NAMALWA (cell line): ENCODE data around the gene STEAP2.
"Not testable (repeated sequence)": the region's sequence is repeated elsewhere in the genome, so short reads cannot be mapped to it uniquely, and the experiment has no call there.

Experiments used
- DNase-seq: peaks from one replicate; pipeline ENCODE4 v3.0.0-alpha.2; 2015; ENCODE audit warnings: low spot score

STEAP2 gene

DNA sequence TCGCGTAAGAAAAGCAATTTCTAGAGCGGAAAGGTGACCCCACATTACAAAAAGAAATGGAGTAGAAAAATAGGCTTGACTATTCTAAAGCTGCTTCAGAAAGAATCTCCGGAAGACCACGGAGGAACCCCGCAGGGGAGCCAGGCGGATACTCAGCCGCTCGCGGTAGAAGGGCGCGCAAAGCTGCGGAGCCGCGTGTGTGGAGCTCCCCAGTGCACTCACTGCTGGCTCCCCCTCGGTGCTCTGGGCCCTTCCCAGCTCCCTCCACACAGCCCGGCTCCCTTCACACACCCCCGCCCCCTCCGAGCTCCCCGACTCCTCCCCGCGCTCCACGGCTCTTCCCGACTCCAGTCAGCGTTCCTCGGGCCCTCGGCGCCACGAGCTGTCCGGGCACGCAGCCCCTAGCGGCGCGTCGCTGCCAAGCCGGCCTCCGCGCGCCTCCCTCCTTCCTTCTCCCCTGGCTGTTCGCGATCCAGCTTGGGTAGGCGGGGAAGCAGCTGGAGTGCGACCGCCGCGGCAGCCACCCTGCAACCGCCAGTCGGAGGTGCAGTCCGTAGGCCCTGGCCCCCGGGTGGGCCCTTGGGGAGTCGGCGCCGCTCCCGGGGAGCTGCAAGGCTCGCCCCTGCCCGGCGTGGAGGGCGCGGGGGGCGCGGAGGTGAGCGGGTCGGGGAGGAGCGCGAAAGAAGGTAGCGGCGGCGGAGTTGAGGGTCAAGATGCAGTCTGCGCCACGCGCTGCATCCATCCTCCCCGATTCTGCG is at the start of gene STEAP2:
TSS of gene STEAP2 (plus strand) at position 350 of the 758 bp plus-strand sequence. CDS start 13,343 bp downstream, outside the sequence.
- DNase-seq, result no peak

DNA sequence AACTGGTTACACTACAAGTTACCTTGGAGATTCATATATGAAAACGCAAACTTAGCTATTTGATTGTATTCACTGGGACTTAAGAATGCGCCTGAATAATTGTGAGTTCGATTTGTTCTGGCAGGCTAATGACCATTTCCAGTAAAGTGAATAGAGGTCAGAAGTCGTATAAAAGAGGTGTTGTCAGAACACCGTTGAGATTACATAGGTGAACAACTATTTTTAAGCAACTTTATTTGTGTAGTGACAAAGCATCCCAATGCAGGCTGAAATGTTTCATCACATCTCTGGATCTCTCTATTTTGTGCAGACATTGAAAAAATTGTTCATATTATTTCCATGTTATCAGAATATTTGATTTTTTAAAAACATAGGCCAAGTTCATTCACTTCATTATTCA is 48.0 kb upstream of the STEAP2 start:
- DNase-seq, result no peak

DNA sequence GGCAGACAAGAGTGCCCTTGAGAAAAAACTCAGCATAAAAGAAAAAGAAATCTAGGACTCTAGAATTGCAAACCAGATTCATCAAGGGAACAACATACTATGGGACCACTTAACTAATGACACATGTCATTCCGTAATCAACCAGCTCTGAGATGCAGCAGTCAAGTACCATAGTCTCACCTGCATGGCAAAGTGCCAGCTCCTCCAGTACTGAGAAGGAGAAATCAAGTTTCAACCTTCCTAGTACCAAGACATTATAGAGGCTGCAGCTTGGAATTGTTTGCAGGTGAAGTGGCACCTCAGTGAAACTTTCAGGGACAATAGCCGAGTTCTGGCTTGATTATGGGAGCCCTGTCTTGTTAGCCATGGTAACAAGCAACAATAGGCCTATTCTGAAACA is 45.8 kb upstream of the STEAP2 start:
- DNase-seq, result no peak

DNA sequence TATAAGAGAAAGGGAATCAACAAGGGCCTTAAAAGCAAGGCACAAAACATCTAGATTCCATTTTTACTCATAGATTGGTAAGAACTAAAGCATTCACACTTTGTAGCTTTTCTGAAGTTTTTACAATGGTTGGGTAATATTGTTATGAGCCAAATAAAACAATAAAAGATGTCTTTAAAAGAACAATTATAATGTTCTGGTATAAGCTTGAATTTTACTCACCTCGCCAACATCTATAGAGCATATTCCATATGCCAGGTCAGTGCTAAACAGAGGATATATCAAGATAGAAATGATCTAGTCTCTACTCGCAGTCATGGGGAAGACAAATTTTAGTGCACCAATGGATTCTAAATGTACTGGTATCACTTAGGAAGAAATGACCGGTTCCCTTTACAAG is 45.4 kb upstream of the STEAP2 start:
- no peak for DNase-seq

GRCh38 chr7:90167361-90167760 is 44.2 kb upstream of the STEAP2 start:
- no peak for DNase-seq

- DNase-seq, result no peak
Observed at GRCh38 chr7:90169891-90170290, 41.6 kb upstream of the STEAP2 start.

- no peak for DNase-seq
Observed at GRCh38 chr7:90172121-90172520, 39.4 kb upstream of the STEAP2 start.

DNA sequence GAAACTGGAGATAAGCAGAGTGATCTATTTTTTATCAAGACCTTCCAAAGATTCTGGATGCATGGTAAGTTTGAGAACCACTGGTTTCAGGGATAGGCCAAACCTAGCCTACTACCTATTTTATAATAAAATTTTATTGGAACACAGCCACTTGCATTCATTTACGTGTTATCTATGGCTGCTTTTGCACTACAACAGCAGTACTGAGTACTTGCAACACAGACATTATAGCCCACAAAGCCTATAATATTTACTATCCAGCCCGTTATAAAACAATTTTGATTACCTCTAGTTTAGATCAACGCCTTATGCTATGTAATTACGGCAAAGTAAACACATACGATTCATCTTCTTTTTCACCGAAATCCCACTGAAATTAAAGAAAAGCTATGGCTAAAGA is 38.9 kb upstream of the STEAP2 start:
- DNase-seq, result no peak

- no peak for DNase-seq
Observed at GRCh38 chr7:90173127-90173844, 38.3 kb upstream of the STEAP2 start.

GRCh38 chr7:90175667-90176066 is 35.9 kb upstream of the STEAP2 start:
- DNase-seq, result no peak

DNA sequence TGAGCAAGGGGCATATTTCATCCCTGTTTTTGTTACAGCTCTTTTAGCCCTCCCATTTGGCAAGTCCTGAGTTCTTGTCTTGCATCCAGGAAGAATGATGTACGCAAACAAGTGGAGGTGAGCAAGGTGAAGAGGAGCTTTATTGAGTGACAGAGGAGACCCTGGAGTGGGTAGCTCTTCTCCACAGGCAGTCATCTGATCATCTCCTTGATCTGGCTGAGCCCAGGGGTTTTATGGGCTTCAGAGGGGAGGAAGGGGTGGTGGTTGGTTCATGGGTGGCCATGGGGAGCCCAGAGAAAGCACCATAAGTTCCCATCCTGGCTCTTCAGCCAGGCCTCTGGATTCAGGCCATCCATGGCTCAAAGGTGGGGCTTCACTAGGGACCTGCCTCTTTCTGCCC is 35.3 kb upstream of the STEAP2 start:
- DNase-seq, result no peak

- DNase-seq, result no peak
Observed at GRCh38 chr7:90178166-90178565, 33.4 kb upstream of the STEAP2 start.

GRCh38 chr7:90178679-90179278 is 32.8 kb upstream of the STEAP2 start:
- peak; percentile 14 for DNase-seq

DNA sequence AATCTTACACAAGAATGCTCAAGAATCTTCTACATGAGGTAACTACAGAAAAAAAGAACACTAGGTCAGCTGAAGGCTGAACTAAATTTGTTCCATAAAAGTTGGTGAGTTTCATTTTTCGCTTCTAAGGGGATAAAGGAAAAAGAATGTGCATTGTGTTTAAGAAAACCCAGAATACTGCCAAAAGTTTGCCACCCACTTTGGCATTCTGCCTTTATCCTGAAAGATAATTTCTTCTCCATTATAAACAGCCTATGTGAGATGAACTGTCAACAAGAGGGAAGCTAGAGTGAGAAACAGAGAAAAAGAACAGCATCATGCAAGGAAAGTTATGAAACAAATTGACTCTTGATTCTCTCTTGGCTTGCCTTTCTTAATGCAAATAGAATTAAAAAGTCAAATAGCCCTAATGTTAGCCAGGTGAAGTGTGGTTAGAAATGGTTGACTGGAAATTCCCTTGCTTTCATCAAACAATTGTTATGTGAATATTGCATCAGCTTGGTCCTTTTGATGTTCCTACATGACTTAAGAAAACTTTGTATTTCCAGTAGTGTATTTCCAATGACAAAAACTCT is 31.4 kb upstream of the STEAP2 start:
- DNase-seq, result no peak

DNA sequence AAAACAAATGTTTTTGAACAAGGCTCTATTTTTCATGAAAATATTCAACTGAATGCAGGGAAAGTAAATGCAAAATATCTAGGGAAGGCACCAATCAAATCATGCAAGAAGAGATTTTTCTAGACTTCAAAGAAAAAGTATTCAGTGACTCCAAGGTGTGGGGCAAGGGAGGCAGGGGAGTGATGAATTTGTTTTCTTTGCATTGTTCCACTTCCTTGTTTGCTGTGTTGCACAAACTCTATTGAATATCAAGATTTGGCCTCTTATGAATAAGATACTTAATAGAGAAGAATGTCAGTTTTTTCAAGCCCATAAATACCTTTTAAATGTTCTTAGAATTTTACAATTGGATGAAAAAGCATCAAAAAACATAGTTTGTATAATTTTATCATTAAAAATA is 30.9 kb upstream of the STEAP2 start:
- DNase-seq, result no peak

DNA sequence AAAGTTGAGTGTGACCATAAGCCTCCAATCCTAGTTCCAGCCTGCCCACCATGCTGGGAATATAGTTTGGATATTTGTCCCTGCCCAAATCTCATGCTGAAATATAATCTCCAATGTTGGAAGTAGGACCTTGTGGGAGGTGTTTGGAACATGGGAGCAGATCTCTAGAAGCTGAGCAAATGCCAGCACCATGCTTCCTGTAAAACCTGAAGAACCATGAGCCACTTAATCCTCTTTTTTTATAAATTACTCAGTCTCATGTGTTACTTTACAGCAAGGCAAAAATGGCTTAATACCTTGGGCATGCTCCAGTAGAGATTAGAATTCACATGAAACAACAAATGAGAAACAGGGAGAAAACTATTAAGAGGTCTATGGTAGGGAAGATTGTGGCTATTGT is 30.1 kb upstream of the STEAP2 start:
- no peak for DNase-seq

GRCh38 chr7:90186290-90186689 is 25.2 kb upstream of the STEAP2 start:
- DNase-seq, result not testable (repeated sequence)

DNA sequence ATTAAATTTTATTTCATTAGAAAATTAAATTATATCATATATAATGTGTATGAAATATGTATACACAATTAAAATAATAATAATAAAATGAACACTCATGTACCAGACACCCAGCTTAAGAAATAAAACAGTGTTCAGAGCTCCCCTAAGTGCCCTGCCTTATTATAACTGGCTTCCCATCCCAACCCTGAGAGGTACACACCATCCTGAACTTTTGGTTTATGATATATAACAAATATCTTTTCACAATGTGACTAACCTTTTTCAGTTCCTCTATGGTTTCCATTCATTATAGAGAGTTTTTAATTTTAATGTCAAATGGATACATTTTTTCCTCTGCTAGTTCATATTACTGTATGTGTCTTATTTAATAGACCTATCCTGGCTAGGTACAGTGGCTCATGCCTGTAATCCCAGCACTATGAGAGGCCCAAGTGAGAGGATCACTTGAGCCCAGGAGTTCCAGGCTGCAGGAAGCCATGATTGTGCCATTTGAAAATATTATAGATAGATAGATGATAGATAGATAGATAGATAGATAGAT is 24.0 kb upstream of the STEAP2 start:
- DNase-seq, result no peak

DNA sequence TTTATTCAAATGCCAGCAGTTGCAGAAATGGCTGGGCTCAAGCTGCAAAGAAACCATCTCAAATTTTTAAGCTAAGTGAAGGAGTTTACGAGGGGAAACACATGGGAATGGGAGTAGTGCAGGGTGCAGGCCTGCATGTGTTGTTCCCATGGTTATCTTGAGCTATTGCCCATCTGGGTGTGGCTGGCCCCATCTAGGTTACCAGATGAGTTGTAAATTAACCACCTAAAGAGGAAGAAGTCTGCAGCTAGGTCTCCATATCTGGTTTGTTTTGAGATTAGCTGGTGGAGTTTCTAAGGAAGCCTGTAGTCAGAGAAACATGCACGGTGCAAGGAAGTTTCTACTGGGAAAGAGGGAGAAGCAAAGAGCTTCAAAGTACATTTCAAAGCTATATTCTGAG is 23.3 kb upstream of the STEAP2 start:
- no peak for DNase-seq

- DNase-seq, result no peak
Observed at GRCh38 chr7:90190995-90191394, 20.5 kb upstream of the STEAP2 start.

DNA sequence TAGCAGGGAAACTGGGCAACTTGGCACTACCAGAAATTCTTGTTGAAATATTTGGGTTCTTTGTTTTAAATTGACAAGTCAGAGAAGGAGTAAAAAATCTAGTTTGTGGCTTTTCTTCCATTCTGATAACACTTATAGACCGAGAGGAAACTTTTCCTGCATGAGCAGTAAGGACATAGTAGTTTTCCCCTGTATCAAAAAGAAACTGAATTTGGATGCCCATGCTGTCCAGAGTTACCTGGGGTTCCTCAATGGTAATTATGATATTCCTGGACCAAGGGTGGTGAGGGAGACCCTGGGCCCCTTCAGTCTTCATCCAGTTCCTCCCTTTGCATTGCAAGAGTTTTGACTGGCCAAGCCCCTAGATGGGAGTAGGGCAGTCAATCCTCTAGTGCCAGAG is 19.9 kb upstream of the STEAP2 start:
- DNase-seq, result no peak

GRCh38 chr7:90192876-90193750 is 18.4 kb upstream of the STEAP2 start:
- DNase-seq, result no peak
